OCI-LY7 (cell line): ENCODE data around the gene DIAPH2.

ENCODE experiments used
- EZH2phosphoT487 ChIP-seq: fragments of 200-600 bp; sonication (generic); IDR thresholded peaks from 2 replicates; pipeline ENCODE4 v1.6.1; 2018; ENCODE audit warnings: low read depth, borderline replicate concordance, mild to moderate bottlenecking, mixed run types, antibody characterized with exemption, low read length, moderate library complexity, mixed read lengths
- TF ChIP-seq, protein P1 (sequence below): fragments of 200-600 bp; sonication (generic); conservative IDR thresholded peaks from 2 replicates; pipeline ENCODE4 v1.5.1; 2014; ENCODE audit warnings: mild to moderate bottlenecking, antibody characterized with exemption, low read length, moderate library complexity, mixed read lengths

DNA sequence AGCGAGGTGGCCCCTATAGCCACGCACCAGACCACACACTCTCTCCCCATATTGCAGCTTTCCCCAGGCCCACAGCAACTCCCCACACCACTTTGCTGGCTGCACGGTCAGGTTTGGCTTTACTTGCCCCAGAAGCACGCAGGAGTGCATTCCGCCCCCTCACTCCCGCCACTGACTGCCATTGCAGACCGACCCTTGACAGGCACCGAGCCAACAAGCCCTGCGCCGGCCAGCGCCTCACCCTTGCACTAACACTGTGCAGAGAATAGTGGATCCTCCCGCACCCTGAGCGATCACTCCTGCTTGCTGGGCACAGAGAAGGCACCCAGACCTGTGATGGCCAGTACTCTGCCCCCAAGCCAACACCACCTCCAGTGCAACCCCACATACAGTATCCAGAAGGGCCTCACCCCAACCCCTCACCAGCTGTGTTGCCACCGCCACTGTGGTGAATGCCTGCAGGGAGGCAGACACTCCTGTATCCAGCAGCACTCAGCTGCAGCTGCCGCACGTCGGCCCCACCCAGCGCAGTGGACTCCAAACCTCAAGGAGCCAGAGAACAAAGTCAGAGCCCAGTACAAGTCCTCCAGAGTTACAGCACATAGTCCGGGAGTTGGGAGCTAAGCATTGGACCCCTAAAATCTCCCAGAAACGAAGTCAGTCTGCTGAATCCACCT, 28.6 kb upstream of the DIAPH2 start:
- TF ChIP-seq, protein P1, sequence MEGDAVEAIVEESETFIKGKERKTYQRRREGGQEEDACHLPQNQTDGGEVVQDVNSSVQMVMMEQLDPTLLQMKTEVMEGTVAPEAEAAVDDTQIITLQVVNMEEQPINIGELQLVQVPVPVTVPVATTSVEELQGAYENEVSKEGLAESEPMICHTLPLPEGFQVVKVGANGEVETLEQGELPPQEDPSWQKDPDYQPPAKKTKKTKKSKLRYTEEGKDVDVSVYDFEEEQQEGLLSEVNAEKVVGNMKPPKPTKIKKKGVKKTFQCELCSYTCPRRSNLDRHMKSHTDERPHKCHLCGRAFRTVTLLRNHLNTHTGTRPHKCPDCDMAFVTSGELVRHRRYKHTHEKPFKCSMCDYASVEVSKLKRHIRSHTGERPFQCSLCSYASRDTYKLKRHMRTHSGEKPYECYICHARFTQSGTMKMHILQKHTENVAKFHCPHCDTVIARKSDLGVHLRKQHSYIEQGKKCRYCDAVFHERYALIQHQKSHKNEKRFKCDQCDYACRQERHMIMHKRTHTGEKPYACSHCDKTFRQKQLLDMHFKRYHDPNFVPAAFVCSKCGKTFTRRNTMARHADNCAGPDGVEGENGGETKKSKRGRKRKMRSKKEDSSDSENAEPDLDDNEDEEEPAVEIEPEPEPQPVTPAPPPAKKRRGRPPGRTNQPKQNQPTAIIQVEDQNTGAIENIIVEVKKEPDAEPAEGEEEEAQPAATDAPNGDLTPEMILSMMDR, result no peak
- no peak for TF ChIP-seq EZH2phosphoT487
